HepG2 (cell line): ENCODE data around the gene ACADVL. TPM values are rescaled to one million over a fixed set of nuclear protein-coding genes. Genes with fewer than 3 reads are reported as not detected.

Experiments
- ATAC-seq: fragments of 200-7000 bp; cut with Tn5 transposase; 3 replicates; pipeline ENCODE4 v1.9.1; 2020; ENCODE audit warnings: mild to moderate bottlenecking, moderate library complexity
- BruUV-seq: library from RNA; stranded (reverse); fragments of 400-500 nt; replicated peaks from 2 replicates; lab custom pipeline; 2021; lab: Mats Ljungman, UMichigan
- CTCF ChIA-PET: fragments of 300-600 bp; formaldehyde crosslinking; extraction: SDS; loops from one replicate; lab custom pipeline; 2021; ENCODE audit warnings: low total read pairs, inconsistent platforms, low intra/inter-chr PET ratio; lab: Yijun Ruan, JAX
- POLR2A ChIA-PET: fragments of 350-600 bp; sonication (Branson Sonifier 250); formaldehyde crosslinking; loops from one replicate; lab custom pipeline; 2020; ENCODE audit warnings: antibody characterized with exemption, inconsistent platforms; lab: Yijun Ruan, JAX
- DNase-seq: peaks from one replicate; pipeline ENCODE4 v3.0.0-alpha.2; 2015; ENCODE audit warnings: low spot score
- FAIRE-seq: peaks from 3 replicates; lab custom pipeline; 2011; peaks lifted over from hg19 to GRCh38; lab: Jason Lieb, UNC
- H2AFZ ChIP-seq: one replicate; pipeline ENCODE4 v1.6.1; 2011; ENCODE audit warnings: low read length, inconsistent platforms
- H3K27ac ChIP-seq: fragments of 300-600 bp; 3 replicates; pipeline ENCODE4 v1.8.0; 2011; ENCODE audit warnings: mixed run types, mild to moderate bottlenecking, mixed read lengths, low read length, inconsistent platforms; ENCODE audit not compliant: insufficient read depth; ENCODE audit errors: extremely low read length
- H3K27me3 ChIP-seq, 2 experiments: fragments of 200-600 bp in 1 of 2; 2 replicates in 1 of 2; 3 replicates in 1 of 2; pipeline versions ENCODE4 v1.6.0 to v1.8.0; 2011; ENCODE audit warnings: low read length in 2 of 2, mild to moderate bottlenecking in 2 of 2, moderate library complexity in 2 of 2, inconsistent platforms in 1 of 2; ENCODE audit not compliant: insufficient read depth in 2 of 2, control insufficient read depth in 1 of 2
- H3K36me3 ChIP-seq, 2 experiments: fragments of 200-600 bp in 1 of 2; replicated peaks in 1 of 2; 2 replicates in 1 of 2; 3 replicates in 1 of 2; pipeline versions ENCODE4 v1.5.1 to v1.8.0; 2011; ENCODE audit warnings: low read length in 2 of 2, inconsistent platforms in 1 of 2; ENCODE audit not compliant: insufficient read depth in 2 of 2, control insufficient read depth in 1 of 2
- H3K4me1 ChIP-seq: 2 replicates; pipeline ENCODE4 v1.5.1; 2012; ENCODE audit warnings: low read length, inconsistent platforms; ENCODE audit not compliant: insufficient read depth
- H3K4me2 ChIP-seq: 2 replicates; pipeline ENCODE4 v1.6.0; 2011; ENCODE audit warnings: low read depth, low read length, inconsistent platforms
- H3K4me3 ChIP-seq, 3 experiments: fragments of 200-600 bp in 1 of 3; sonication (generic), shearing (Covaris generic) in 1 of 3; replicated peaks in 1 of 3; 2 replicates each; pipeline ENCODE4 v1.5.1; 2011 to 2016; ENCODE audit warnings: low read length in 3 of 3, inconsistent platforms in 2 of 3, low read depth in 2 of 3, mild to moderate bottlenecking in 2 of 3, control low read depth in 1 of 3, mixed read lengths in 1 of 3; ENCODE audit not compliant: insufficient read depth in 1 of 3
- H3K79me2 ChIP-seq: one replicate; pipeline ENCODE4 v1.6.1; 2011; ENCODE audit warnings: low read length, inconsistent platforms; ENCODE audit not compliant: insufficient read depth
- H3K9ac ChIP-seq: 2 replicates; pipeline ENCODE4 v1.6.0; 2011; ENCODE audit warnings: mild to moderate bottlenecking, low read depth, low read length, inconsistent platforms; ENCODE audit not compliant: insufficient read depth
- H3K9me3 ChIP-seq: 2 replicates; pipeline ENCODE4 v1.5.1; 2012; ENCODE audit warnings: mild to moderate bottlenecking, low read length
- H4K20me1 ChIP-seq: 2 replicates; pipeline ENCODE4 v1.6.0; 2011; ENCODE audit warnings: inconsistent platforms, mild to moderate bottlenecking, low read length, moderate library complexity; ENCODE audit not compliant: insufficient read depth
- AGO2 ChIP-seq: fragments of 200-400 bp; formaldehyde crosslinking; optimal IDR thresholded peaks from 2 replicates; pipeline ENCODE3; 2017; ENCODE audit warnings: mild to moderate bottlenecking, low read depth, low read length, moderate library complexity
- PHF21A ChIP-seq: sonication (generic); formaldehyde crosslinking; IDR thresholded peaks from 2 replicates; pipeline ENCODE4 v1.5.0; 2020; ENCODE audit warnings: mild to moderate bottlenecking, missing genetic modification reagents
- RFXAP ChIP-seq: sonication (generic); formaldehyde crosslinking; IDR thresholded peaks from 2 replicates; pipeline ENCODE4 v1.4.0; 2020; ENCODE audit warnings: missing genetic modification reagents, borderline replicate concordance
- ZNF703 ChIP-seq: sonication (generic); formaldehyde crosslinking; IDR thresholded peaks from 2 replicates; pipeline ENCODE4 v1.5.1; 2020; ENCODE audit warnings: missing genetic modification reagents, mild to moderate bottlenecking, moderate library complexity, borderline replicate concordance
- WGBS: methylation state at CpG from one replicate; pipeline ENCODE4 v1.1.6; 2017; ENCODE audit warnings: low lambda C conversion rate; 5-methylcytosine and 5-hydroxymethylcytosine counted together
- in situ Hi-C: cut with HindIII; loops from 2 replicates; pipeline ENCODE4 v1.10.0; 2017; ENCODE audit warnings: low pct_unique_long_range_greater_than_20kb; ENCODE audit not compliant: extremely low pct_ligation_motif_present
- intact Hi-C: fragments of 100-400 bp; cut with micrococcal nuclease; formaldehyde crosslinking; loops from one replicate; pipeline ENCODE4 v1.10.0; 2022; ENCODE audit not compliant: unreplicated experiment
- polyA plus RNA-seq, 8 experiments: library from polyadenylated mRNA; depleted of rRNA in 3 of 8; stranded (reverse) in 7 of 8; unstranded in 1 of 8; fragments of >200 nt; fragmentation: Illumina TruSeq in 4 of 8; extraction: Trizol in 4 of 8; gene quantifications; 2 replicates each; pipeline versions ENCODE4 v1.2.1 to v1.2.3, GENCODE V29; 2011 to 2016; ENCODE audit warnings: low read depth in 4 of 8, missing spikeins in 1 of 8, mixed read lengths in 1 of 8; ENCODE audit not compliant: insufficient read depth in 1 of 8
- total RNA-seq, 5 experiments: library from RNA; depleted of rRNA; stranded (reverse); fragments of >200 nt; fragmentation: Illumina TruSeq; extraction: Trizol; gene quantifications; 2 replicates each; pipeline ENCODE4 v1.2.3, GENCODE V29; 2016; ENCODE audit warnings: low read depth in 1 of 5
- TF ChIP-seq, protein P1 (sequence below): IDR thresholded peaks from 2 replicates; pipeline ENCODE4 v1.6.1; 2016; ENCODE audit warnings: mild to moderate bottlenecking

The ACADVL gene
- total and polyA plus RNA-seq, 2 of the 13 experiments (the other 11 are each of a cell fraction or from before 2014, with no cell fraction given), result 219 to 412 TPM

DNA sequence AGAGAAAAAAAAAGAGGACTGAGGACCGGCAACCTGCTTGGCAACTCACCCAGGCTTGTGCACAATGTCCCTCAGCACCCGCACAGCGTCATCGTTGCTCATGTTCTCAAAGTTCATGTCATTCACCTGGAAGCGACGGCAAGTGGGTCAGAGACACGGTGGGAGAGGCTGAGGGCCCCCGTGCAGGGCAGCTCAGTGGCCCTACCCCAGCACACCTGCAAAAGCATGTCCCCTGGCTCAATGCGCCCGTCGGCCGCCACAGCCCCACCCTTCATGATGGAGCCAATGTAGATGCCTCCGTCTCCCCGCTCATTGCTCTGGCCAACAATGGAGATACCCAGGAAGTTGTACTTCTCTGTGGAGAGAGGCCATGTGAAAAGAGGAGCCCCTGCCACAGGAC is 9.2 kb downstream of the ACADVL start:
- CTCF ChIA-PET, result no interaction called here
- intact Hi-C loops (no loop called here), in situ Hi-C loops (no loop called here)
- H3K9ac ChIP-seq, result no peak overlapping the region
- H3K4me2 ChIP-seq, result no peak overlapping the region
- H3K36me3 ChIP-seq, result peaks cover 29 to 66% of the 10 kb centered on the region in 2 experiments; a peak in 4 of 5 replicates
- 98% methylated on average over 14 of the region's 14 CpGs for WGBS
- H2AFZ ChIP-seq, result no peak overlapping the region
- H3K79me2 ChIP-seq, result peaks cover 37% of the 10 kb centered on the region
- no peak overlapping the region for H3K4me3 ChIP-seq
- no peaks in the 10 kb centered on the region for H3K9me3 ChIP-seq
- H3K27ac ChIP-seq, result no peak overlapping the region
- FAIRE-seq, result no peak
- no peaks in the 10 kb centered on the region; a peak in 1 of 5 replicates for H3K27me3 ChIP-seq
- TF ChIP-seq RFXAP (CRISPR knock-in tag) (no peak), ZNF703 (CRISPR knock-in tag) (no peak)
- ATAC-seq, result no peak
- POLR2A ChIA-PET, result interaction anchor here (1.1 kb wide), 1 partner anchor 9 kb away, joined by 3 read pairs; the partner anchor contains the start of genes ACADVL and DLG4
- DNase-seq, result no peak
- BruUV-seq, result no TSS peak
- H3K4me1 ChIP-seq, result peaks cover 22% of the 10 kb centered on the region
- peaks cover 10% of the 10 kb centered on the region; the same call in 1 of the 2 replicates for H4K20me1 ChIP-seq

DNA sequence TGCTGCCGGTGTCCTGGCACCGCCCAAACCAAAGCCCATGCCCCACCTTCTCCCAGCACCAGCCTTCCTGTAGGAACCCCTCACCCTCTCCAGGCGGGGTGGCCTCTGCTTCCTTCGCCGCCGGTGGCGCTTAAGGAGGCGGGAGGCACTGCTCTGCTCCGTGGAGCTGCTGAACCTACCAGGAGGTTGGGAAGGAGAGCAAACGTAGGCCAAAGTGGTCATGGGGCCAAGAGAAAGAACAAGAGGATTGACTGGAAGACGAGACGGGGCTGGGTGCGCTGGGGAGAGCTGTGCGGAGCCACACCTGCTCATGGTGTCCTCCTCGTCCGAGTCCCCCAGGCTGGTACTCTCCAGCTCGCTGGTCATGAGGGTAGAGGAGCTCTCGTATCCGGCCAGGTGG is 9.8 kb downstream of the ACADVL start:
- Histone ChIP-seq H3K4me2 (no peak overlapping the region), H3K4me3 (no peak overlapping the region), H3K9ac (no peak overlapping the region), H3K27me3 (no peaks in the 10 kb centered on the region; a peak in 1 of 5 replicates), H3K4me1 (peaks cover 23% of the 10 kb centered on the region), H3K79me2 (peaks cover 38% of the 10 kb centered on the region), H3K27ac (no peak overlapping the region), H3K9me3 (no peaks in the 10 kb centered on the region), H4K20me1 (peaks cover 10% of the 10 kb centered on the region; the same call in 1 of the 2 replicates), H3K36me3 (peaks cover 29 to 62% of the 10 kb centered on the region in 2 experiments; a peak in 4 of 5 replicates), H2AFZ (no peak overlapping the region)
- ChIA-PET CTCF (no interaction called here), POLR2A (interaction anchor here (1.1 kb wide), 1 partner anchor 10 kb away, joined by 3 read pairs; the partner anchor contains the start of genes ACADVL and DLG4)
- ATAC-seq (no peak), DNase-seq (no peak), FAIRE-seq (no peak)
- intact Hi-C loops, result no loop called here
- TF ChIP-seq AGO2 (peak; percentile 6), PHF21A (CRISPR knock-in tag) (no peak)
- TF ChIP-seq, protein P1, sequence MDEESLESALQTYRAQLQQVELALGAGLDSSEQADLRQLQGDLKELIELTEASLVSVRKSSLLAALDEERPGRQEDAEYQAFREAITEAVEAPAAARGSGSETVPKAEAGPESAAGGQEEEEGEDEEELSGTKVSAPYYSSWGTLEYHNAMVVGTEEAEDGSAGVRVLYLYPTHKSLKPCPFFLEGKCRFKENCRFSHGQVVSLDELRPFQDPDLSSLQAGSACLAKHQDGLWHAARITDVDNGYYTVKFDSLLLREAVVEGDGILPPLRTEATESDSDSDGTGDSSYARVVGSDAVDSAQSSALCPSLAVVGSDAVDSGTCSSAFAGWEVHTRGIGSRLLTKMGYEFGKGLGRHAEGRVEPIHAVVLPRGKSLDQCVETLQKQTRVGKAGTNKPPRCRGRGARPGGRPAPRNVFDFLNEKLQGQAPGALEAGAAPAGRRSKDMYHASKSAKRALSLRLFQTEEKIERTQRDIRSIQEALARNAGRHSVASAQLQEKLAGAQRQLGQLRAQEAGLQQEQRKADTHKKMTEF, result no peak
- BruUV-seq, result no TSS peak
- 98% methylated on average over 17 of the region's 19 CpGs for WGBS
- in situ Hi-C loops, result no loop called here
